Transverse colon (tissue), 4 donors: Measurements from ENCODE around the gene AHDC1. TPM values are rescaled to one million over a fixed set of nuclear protein-coding genes. Genes with fewer than 3 reads are reported as not detected.
A peak's percentile ranks its signal among the peaks of the same experiment; 100 is the strongest.

Experiments used
- DNase-seq: peaks from one replicate; pipeline ENCODE4 v3.0.0-alpha.2; 2019
- H3K27ac ChIP-seq, 4 donors: fragments of 200-600 bp; sonication (generic); 2 replicates each; pipeline ENCODE4 v1.5.1; 2016 to 2018; ENCODE audit warnings: inconsistent platforms in 4 of 4
- H3K27me3 ChIP-seq: fragments of 200-600 bp; sonication (generic); 2 replicates; pipeline ENCODE4 v1.5.1; 2017; ENCODE audit warnings: inconsistent platforms
- H3K36me3 ChIP-seq, 4 donors: fragments of 200-600 bp; sonication (generic); 2 replicates each; pipeline ENCODE4 v1.5.1; 2017 to 2019; ENCODE audit warnings: inconsistent platforms in 4 of 4
- H3K4me1 ChIP-seq, 4 donors: fragments of 200-600 bp; sonication (generic); 2 replicates each; pipeline ENCODE4 v1.5.1; 2017 to 2020; ENCODE audit warnings: inconsistent platforms in 4 of 4
- H3K4me3 ChIP-seq, 4 donors: fragments of 200-600 bp; sonication (generic); 1 replicate in 1 of 4; 2 replicates in 3 of 4; pipeline versions ENCODE4 v1.5.1 to v1.6.1; 2017 to 2019; ENCODE audit warnings: inconsistent platforms in 4 of 4
- H3K9me3 ChIP-seq, 2 donors: fragments of 200-600 bp; sonication (generic); 2 replicates each; pipeline ENCODE4 v1.5.1; 2017 to 2019; ENCODE audit warnings: inconsistent platforms in 2 of 2
- CTCF ChIP-seq, 5 experiments: fragments of 200-600 bp in 3 of 5; fragments of 450-650 bp in 2 of 5; sonication (generic) in 3 of 5; IDR thresholded peaks; 1 replicate in 2 of 5; 2 replicates in 3 of 5; pipeline ENCODE4 v1.5.1; 2016 to 2017; ENCODE audit warnings: antibody characterized with exemption in 5 of 5, inconsistent platforms in 3 of 5, mild to moderate bottlenecking in 2 of 5, moderate library complexity in 1 of 5
- EP300 ChIP-seq: sonication (generic); formaldehyde crosslinking; IDR thresholded peaks from one replicate; pipeline ENCODE4 v1.6.1; 2017; ENCODE audit warnings: antibody characterized with exemption, low read depth
- POLR2A ChIP-seq: fragments of 450-650 bp; IDR thresholded peaks from one replicate; pipeline ENCODE4 v1.6.1; 2016; ENCODE audit warnings: antibody characterized with exemption, mild to moderate bottlenecking, moderate library complexity
- POLR2AphosphoS5 ChIP-seq, 3 donors: sonication (generic); formaldehyde crosslinking; IDR thresholded peaks; one replicate each; pipeline ENCODE4 v1.6.1; 2016; ENCODE audit warnings: antibody characterized with exemption in 3 of 3
- WGBS, 2 donors: methylation state at CpG; one replicate each; pipeline ENCODE4 v1.1.5; 2018; ENCODE audit warnings: low coverage in 1 of 2; 5-methylcytosine and 5-hydroxymethylcytosine counted together
- in situ Hi-C, 4 donors: fragments of 200-750 bp; cut with MboI; loops; one replicate each; pipeline versions ENCODE4 v1.15.0 to v1.15.1; 2017; ENCODE audit warnings: low sequenced_read_pairs in 3 of 4, low pct_ligation_motif_present in 1 of 4, low pct_unique_long_range_greater_than_20kb in 1 of 4
- intact Hi-C: fragments of 100-400 bp; cut with DNase I; formaldehyde crosslinking; loops from one replicate; pipeline ENCODE4 v1.15.1; 2023; ENCODE audit warnings: low total_unique reads
- total RNA-seq, 4 donors: library from RNA; depleted of rRNA; stranded (reverse); fragments of >200 nt; gene quantifications; one replicate each; pipeline ENCODE4 v1.1.0, GENCODE V29; 2016

AHDC1 gene
- total RNA-seq, 4 donors from 2014 or later = 11.7 to 34.4 (median 21.3) TPM

- TF ChIP-seq POLR2A (no peak), EP300 (no peak), POLR2AphosphoS5 (IDR thresholded peaks at IDR 0.05) (no peak), CTCF (IDR thresholded peaks at IDR 0.05) (no peak)
- no peaks in the 10 kb centered on the region for H3K27me3 ChIP-seq
- peaks cover 36 to 58% (median 47%) of the 10 kb centered on the region in 4 donors for H3K4me1 ChIP-seq
- no peak overlapping the region for H3K4me3 ChIP-seq
- H3K36me3 ChIP-seq = no peaks in the 10 kb centered on the region
- WGBS, 2 donors = 70% methylated on average over 7 of the region's 7 CpGs; no CpG with 5 or more reads in 1 of the 2 donors
- DNase-seq = no peak
- intact Hi-C loops (no loop called here), in situ Hi-C loops (no loop called here)
- no peaks in the 10 kb centered on the region for H3K9me3 ChIP-seq
- peak overlapping the region; percentile 83 to 95 (median 92) for H3K27ac ChIP-seq
Observed at GRCh38 chr1:27576806-27577227, 27.1 kb downstream of the AHDC1 start.

GRCh38 chr1:27575840-27576331, 28.1 kb downstream of the AHDC1 start:
- peak overlapping the region; percentile 18 to 50 (median 44) for H3K4me3 ChIP-seq
- H3K9me3 ChIP-seq = no peaks in the 10 kb centered on the region

GRCh38 chr1:27574871-27575831, 28.8 kb downstream of the AHDC1 start:
- Histone ChIP-seq H3K27me3 (no peaks in the 10 kb centered on the region), H3K9me3 (no peaks in the 10 kb centered on the region), H3K4me3 (peak overlapping the region; percentile 18 to 50 (median 44)), H3K36me3 (no peaks in the 10 kb centered on the region), H3K4me1 (peaks cover 47 to 75% (median 64%) of the 10 kb centered on the region in 4 donors), H3K27ac (peak overlapping the region; percentile 83 to 95 (median 92))
- intact Hi-C loops (no loop called here), in situ Hi-C loops (no loop called here)
- DNase-seq = peak; percentile 66
- 12% methylated on average over 51 of the region's 83 CpGs; no CpG with 5 or more reads in 1 of the 2 donors for WGBS, 2 donors
- TF ChIP-seq CTCF (IDR thresholded peaks at IDR 0.05) = peak in 2 of 5 experiments; percentile 9 to 12
- no peak for TF ChIP-seq EP300
- peak; percentile 28 to 39 (median 34) for TF ChIP-seq POLR2AphosphoS5 (IDR thresholded peaks at IDR 0.05)
- no peak for TF ChIP-seq POLR2A

More at GRCh38 chr1:27575840-27576331, 28.1 kb downstream of the AHDC1 start:
- peak; percentile 68 for DNase-seq
- peak in 1 of 3 donors; percentile 13 for TF ChIP-seq POLR2AphosphoS5 (IDR thresholded peaks at IDR 0.05)
- TF ChIP-seq POLR2A = no peak
- Histone ChIP-seq H3K4me1 (peaks cover 42 to 67% (median 56%) of the 10 kb centered on the region in 4 donors), H3K27me3 (no peaks in the 10 kb centered on the region), H3K27ac (peak overlapping the region; percentile 83 to 95 (median 92)), H3K36me3 (no peaks in the 10 kb centered on the region)
- in situ Hi-C loops = no loop called here
- 7 to 9% methylated on average over 4 to 25 of the region's 44 CpGs for WGBS, 2 donors
- intact Hi-C loops = no loop called here

GRCh38 chr1:27574001-27574781, 29.8 kb downstream of the AHDC1 start:
- WGBS, 2 donors = 58 to 80% methylated on average over 1 to 8 of the region's 8 CpGs
- Histone ChIP-seq H3K4me1 (peaks cover 49 to 84% (median 66%) of the 10 kb centered on the region in 4 donors), H3K27me3 (no peaks in the 10 kb centered on the region), H3K4me3 (no peak overlapping the region), H3K36me3 (no peaks in the 10 kb centered on the region), H3K9me3 (no peaks in the 10 kb centered on the region), H3K27ac (peak overlapping the region; percentile 83 to 95 (median 92))
- DNase-seq = no peak
- in situ Hi-C loops = no loop called here
- TF ChIP-seq POLR2A (no peak), POLR2AphosphoS5 (IDR thresholded peaks at IDR 0.05) (no peak), CTCF (IDR thresholded peaks at IDR 0.05) (no peak), EP300 (no peak)
- intact Hi-C loops = no loop called here
